ENCODE data around the gene TAS2R13.

Gene TAS2R13

DNA sequence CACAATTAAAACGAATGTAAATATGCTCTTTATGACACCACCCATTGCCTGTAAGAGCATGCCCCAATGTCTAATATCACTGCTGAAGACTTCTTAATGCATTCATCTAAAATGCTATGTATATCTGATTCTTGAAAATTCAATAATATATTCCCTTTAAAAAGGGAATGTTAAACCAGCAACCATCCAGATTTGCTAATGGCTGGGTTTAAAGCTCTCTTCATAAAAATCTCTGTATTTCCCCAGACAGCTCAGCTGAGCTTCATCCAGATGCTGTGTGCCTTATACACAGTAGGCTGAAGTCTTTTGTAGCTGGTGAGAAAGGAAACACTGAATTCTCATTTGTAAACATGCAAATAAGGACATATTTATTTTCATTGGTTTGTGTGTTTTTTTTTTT is 29.8 kb upstream of the TAS2R13 start, which contains the start of gene TAS2R14:
Gene TAS2R14, minus strand, starts transcription at position 101 of the 400 bp plus-strand sequence. Its CDS starts 56 bp downstream, at position 45.
- WGBS = 86% methylated on average over 1 of the region's 1 CpG
- Histone ChIP-seq H2BK15ac (ENCODE audit: low read depth, poor library complexity, severe bottlenecking) (no peak within 1 kb of the TSS), H2BK5ac (ENCODE audit: low read depth, low read length, poor library complexity, severe bottlenecking) (no peak within 1 kb of the TSS), H3K14ac (ENCODE audit: low read length in 2 of 2) (no peak within 1 kb of the TSS), H4K91ac (ENCODE audit: low read length) (no peak within 1 kb of the TSS), H2BK120ac (ENCODE audit: low read depth, low read length) (no peak within 1 kb of the TSS), H3K4ac (ENCODE audit: low read depth in 1 of 2, low read length in 2 of 2) (no peak within 1 kb of the TSS), H2AK5ac (ENCODE audit: low read length, severe bottlenecking) (no peak within 1 kb of the TSS), H3K18ac (ENCODE audit: low read depth in 1 of 2, low read length in 2 of 2) (no peak within 1 kb of the TSS), H3K9me3 (ENCODE audit: control insufficient read depth, low read length) (no peaks in the 10 kb centered on the region), H3K79me1 (replicated peaks; ENCODE audit: low read length, poor library complexity, severe bottlenecking) (peaks cover 4% of the 10 kb centered on the region), H3K27ac (ENCODE audit: low read length, poor library complexity, severe bottlenecking) (no peak within 1 kb of the TSS), H3K4me2 (ENCODE audit: low read length, poor library complexity, severe bottlenecking) (no peak within 1 kb of the TSS), H3K9ac (ENCODE audit: low read length) (no peak within 1 kb of the TSS), H3K27me3 (ENCODE audit: control insufficient read depth in 1 of 2, insufficient read depth in 1 of 2, low read length in 2 of 2) (no peaks in the 10 kb centered on the region), H2AFZ (ENCODE audit: low read depth, low read length) (no peak within 1 kb of the TSS), H3K4me3 (ENCODE audit: insufficient read depth in 1 of 2, low read depth in 1 of 2, low read length in 2 of 2) (no peak within 1 kb of the TSS), H3K23ac (ENCODE audit: low read length in 2 of 2) (no peak within 1 kb of the TSS), H3K4me1 (ENCODE audit: control insufficient read depth, insufficient read depth, low read depth, low read length) (peaks cover 6% of the 10 kb centered on the region), H4K8ac (ENCODE audit: low read length) (no peak within 1 kb of the TSS), H3K36me3 (ENCODE audit: control insufficient read depth in 1 of 2, insufficient read depth in 2 of 2, low read depth in 1 of 2, low read length in 2 of 2) (no peaks in the 10 kb centered on the region), H2BK12ac (ENCODE audit: low read length in 2 of 2) (no peak within 1 kb of the TSS)
- DNase-seq = no peak

DNA sequence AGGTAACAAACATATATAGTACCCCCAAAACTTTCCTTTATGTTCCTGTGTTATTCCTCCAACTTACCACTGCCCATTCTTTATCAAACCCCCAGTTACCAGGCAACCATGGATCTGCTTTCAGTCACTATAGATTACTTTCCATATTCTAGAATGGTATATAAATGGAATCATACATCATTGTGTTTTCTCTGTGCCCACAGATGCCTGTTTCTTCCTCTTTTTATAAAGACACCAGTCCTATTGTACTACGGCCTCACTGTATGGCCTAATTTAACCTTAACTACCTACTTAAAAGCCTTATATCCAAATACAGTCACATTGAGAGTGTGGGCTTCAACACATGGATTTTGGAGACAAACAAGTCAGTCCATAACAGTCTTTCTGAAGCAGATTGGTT is 27.1 kb upstream of the TAS2R13 start:
- no peak for DNase-seq
- Histone ChIP-seq H3K23ac (ENCODE audit: low read length in 2 of 2) (no peak overlapping the region), H3K36me3 (ENCODE audit: control insufficient read depth in 1 of 2, insufficient read depth in 2 of 2, low read depth in 1 of 2, low read length in 2 of 2) (no peaks in the 10 kb centered on the region), H2AFZ (ENCODE audit: low read depth, low read length) (no peak overlapping the region), H2AK5ac (ENCODE audit: low read length, severe bottlenecking) (no peak overlapping the region), H3K4ac (ENCODE audit: low read depth in 1 of 2, low read length in 2 of 2) (no peak overlapping the region), H2BK12ac (ENCODE audit: low read length in 2 of 2) (no peak overlapping the region), H3K18ac (ENCODE audit: low read depth in 1 of 2, low read length in 2 of 2) (no peak overlapping the region), H4K91ac (ENCODE audit: low read length) (no peak overlapping the region), H3K4me2 (ENCODE audit: low read length, poor library complexity, severe bottlenecking) (no peak overlapping the region), H2BK15ac (ENCODE audit: low read depth, poor library complexity, severe bottlenecking) (no peak overlapping the region), H3K9ac (ENCODE audit: low read length) (no peak overlapping the region), H3K4me1 (ENCODE audit: control insufficient read depth, insufficient read depth, low read depth, low read length) (no peaks in the 10 kb centered on the region), H4K8ac (ENCODE audit: low read length) (no peak overlapping the region), H3K9me3 (ENCODE audit: control insufficient read depth, low read length) (no peaks in the 10 kb centered on the region), H2BK120ac (ENCODE audit: low read depth, low read length) (no peak overlapping the region), H3K14ac (ENCODE audit: low read length in 2 of 2) (no peak overlapping the region), H3K27ac (ENCODE audit: low read length, poor library complexity, severe bottlenecking) (no peak overlapping the region), H3K4me3 (ENCODE audit: insufficient read depth in 1 of 2, low read depth in 1 of 2, low read length in 2 of 2) (no peak overlapping the region), H3K27me3 (ENCODE audit: control insufficient read depth in 1 of 2, insufficient read depth in 1 of 2, low read length in 2 of 2) (no peaks in the 10 kb centered on the region), H2BK5ac (ENCODE audit: low read depth, low read length, poor library complexity, severe bottlenecking) (no peak overlapping the region), H3K79me1 (replicated peaks; ENCODE audit: low read length, poor library complexity, severe bottlenecking) (peaks cover 4% of the 10 kb centered on the region)
- 100% methylated on average over 1 of the region's 1 CpG for WGBS

DNA sequence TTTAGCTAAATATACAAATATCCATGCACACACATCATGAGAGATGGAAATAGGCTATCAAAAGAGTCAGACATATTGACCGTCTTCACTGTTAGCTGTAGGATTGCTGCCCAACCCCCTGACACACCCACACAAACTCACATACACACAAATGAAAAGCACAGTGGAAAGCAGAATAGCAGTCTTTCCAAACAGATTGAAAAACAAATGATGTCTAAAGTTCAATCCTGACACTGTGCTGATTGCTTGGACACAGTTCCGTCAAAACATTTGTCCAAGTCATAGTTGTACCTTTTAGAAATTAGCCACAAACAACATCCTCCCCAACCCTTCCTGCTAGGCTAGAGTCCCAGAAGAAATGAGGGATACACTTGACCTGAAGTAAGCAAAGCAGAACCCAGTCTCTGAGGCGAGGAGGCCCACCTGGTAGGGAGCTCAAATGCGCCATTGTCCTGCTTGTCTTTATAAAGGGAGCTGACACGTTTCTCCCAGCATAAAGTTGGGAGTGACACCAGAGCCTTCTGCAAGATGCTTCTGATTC is 19.5 kb upstream of the TAS2R13 start, which contains the start of gene PRH2:
Gene PRH2, plus strand, starts transcription at position 491 of the 541 bp plus-strand sequence. Its CDS starts 38 bp downstream, at position 529.
- H2BK12ac ChIP-seq (ENCODE audit: low read length in 2 of 2) = no peak within 1 kb of the TSS
- no peak within 1 kb of the TSS for H4K8ac ChIP-seq (ENCODE audit: low read length)
- H3K27me3 ChIP-seq (ENCODE audit: control insufficient read depth in 1 of 2, insufficient read depth in 1 of 2, low read length in 2 of 2) = no peaks in the 10 kb centered on the region
- no peak within 1 kb of the TSS for H3K4me3 ChIP-seq (ENCODE audit: insufficient read depth in 1 of 2, low read depth in 1 of 2, low read length in 2 of 2)
- H3K9me3 ChIP-seq (ENCODE audit: control insufficient read depth, low read length) = no peaks in the 10 kb centered on the region
- no peak within 1 kb of the TSS for H3K4me2 ChIP-seq (ENCODE audit: low read length, poor library complexity, severe bottlenecking)
- H3K27ac ChIP-seq (ENCODE audit: low read length, poor library complexity, severe bottlenecking) = no peak within 1 kb of the TSS
- no peak within 1 kb of the TSS for H2AK5ac ChIP-seq (ENCODE audit: low read length, severe bottlenecking)
- no peak within 1 kb of the TSS for H3K18ac ChIP-seq (ENCODE audit: low read depth in 1 of 2, low read length in 2 of 2)
- H3K36me3 ChIP-seq (ENCODE audit: control insufficient read depth in 1 of 2, insufficient read depth in 2 of 2, low read depth in 1 of 2, low read length in 2 of 2) = no peaks in the 10 kb centered on the region
- H3K23ac ChIP-seq (ENCODE audit: low read length in 2 of 2) = no peak within 1 kb of the TSS
- no peak within 1 kb of the TSS for H2BK120ac ChIP-seq (ENCODE audit: low read depth, low read length)
- DNase-seq = no peak
- no peak within 1 kb of the TSS for H3K14ac ChIP-seq (ENCODE audit: low read length in 2 of 2)
- H3K9ac ChIP-seq (ENCODE audit: low read length) = no peak within 1 kb of the TSS
- H4K91ac ChIP-seq (ENCODE audit: low read length) = no peak within 1 kb of the TSS
- H3K4me1 ChIP-seq (ENCODE audit: control insufficient read depth, insufficient read depth, low read depth, low read length) = no peaks in the 10 kb centered on the region
- H2AFZ ChIP-seq (ENCODE audit: low read depth, low read length) = no peak within 1 kb of the TSS
- H2BK15ac ChIP-seq (ENCODE audit: low read depth, poor library complexity, severe bottlenecking) = no peak within 1 kb of the TSS
- WGBS = 96% methylated on average over 5 of the region's 5 CpGs
- no peak within 1 kb of the TSS for H2BK5ac ChIP-seq (ENCODE audit: low read depth, low read length, poor library complexity, severe bottlenecking)
- H3K79me1 ChIP-seq (replicated peaks; ENCODE audit: low read length, poor library complexity, severe bottlenecking) = peaks cover 9% of the 10 kb centered on the region
- no peak within 1 kb of the TSS for H3K4ac ChIP-seq (ENCODE audit: low read depth in 1 of 2, low read length in 2 of 2)

DNA sequence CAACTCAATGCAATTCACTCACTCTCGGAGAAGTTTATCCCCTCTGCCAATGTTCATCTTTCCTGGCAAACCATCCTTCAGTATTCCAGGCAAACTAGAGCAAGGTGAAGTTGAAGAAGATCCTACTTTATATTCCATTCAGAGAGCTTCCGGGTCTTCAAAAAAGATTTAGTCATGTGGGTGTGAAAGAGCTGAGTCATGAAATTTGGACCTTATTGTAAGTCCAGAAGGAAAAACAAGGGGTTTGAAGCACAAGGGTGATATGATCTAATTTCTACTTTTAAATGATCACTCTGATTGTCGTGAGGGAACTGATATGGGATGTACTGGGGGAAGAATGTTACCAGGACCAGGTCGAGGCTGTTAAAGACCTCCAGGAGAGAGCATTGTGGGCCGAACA is 16.9 kb upstream of the TAS2R13 start:
- no peak for DNase-seq
- Histone ChIP-seq H3K36me3 (ENCODE audit: control insufficient read depth in 1 of 2, insufficient read depth in 2 of 2, low read depth in 1 of 2, low read length in 2 of 2) (no peaks in the 10 kb centered on the region), H3K14ac (ENCODE audit: low read length in 2 of 2) (no peak overlapping the region), H3K4me3 (ENCODE audit: insufficient read depth in 1 of 2, low read depth in 1 of 2, low read length in 2 of 2) (no peak overlapping the region), H2BK120ac (ENCODE audit: low read depth, low read length) (no peak overlapping the region), H3K4me2 (ENCODE audit: low read length, poor library complexity, severe bottlenecking) (no peak overlapping the region), H3K18ac (ENCODE audit: low read depth in 1 of 2, low read length in 2 of 2) (no peak overlapping the region), H2BK12ac (ENCODE audit: low read length in 2 of 2) (no peak overlapping the region), H2BK15ac (ENCODE audit: low read depth, poor library complexity, severe bottlenecking) (no peak overlapping the region), H4K8ac (ENCODE audit: low read length) (no peak overlapping the region), H3K23ac (ENCODE audit: low read length in 2 of 2) (no peak overlapping the region), H3K9ac (ENCODE audit: low read length) (no peak overlapping the region), H3K27ac (ENCODE audit: low read length, poor library complexity, severe bottlenecking) (no peak overlapping the region), H3K4me1 (ENCODE audit: control insufficient read depth, insufficient read depth, low read depth, low read length) (no peaks in the 10 kb centered on the region), H4K91ac (ENCODE audit: low read length) (no peak overlapping the region), H3K27me3 (ENCODE audit: control insufficient read depth in 1 of 2, insufficient read depth in 1 of 2, low read length in 2 of 2) (no peaks in the 10 kb centered on the region), H2BK5ac (ENCODE audit: low read depth, low read length, poor library complexity, severe bottlenecking) (no peak overlapping the region), H3K79me1 (replicated peaks; ENCODE audit: low read length, poor library complexity, severe bottlenecking) (peaks cover 9% of the 10 kb centered on the region), H3K4ac (ENCODE audit: low read depth in 1 of 2, low read length in 2 of 2) (no peak overlapping the region), H2AFZ (ENCODE audit: low read depth, low read length) (no peak overlapping the region), H3K9me3 (ENCODE audit: control insufficient read depth, low read length) (no peaks in the 10 kb centered on the region), H2AK5ac (ENCODE audit: low read length, severe bottlenecking) (no peak overlapping the region)
- WGBS = 87% methylated on average over 5 of the region's 5 CpGs
